T-helper 2 cell treated with Interferon-gamma antibody and Interleukin-4, amounts not matched to agents 100 ng/mL and 5 ng/mL, for 36 hours (primary cell): ENCODE measurements around the gene PARS2. TPM values are rescaled to one million over a fixed set of nuclear protein-coding genes. Genes with fewer than 3 reads are reported as not detected.
"Not testable (repeated sequence)": the region's sequence is repeated elsewhere in the genome, so short reads cannot be mapped to it uniquely, and the experiment has no call there.

Source experiments
- intact Hi-C: fragments of 100-400 bp; cut with micrococcal nuclease; formaldehyde crosslinking; loops from one replicate; pipeline ENCODE4 v1.15.1; 2023
- total RNA-seq: library from RNA; stranded (reverse); gene quantifications from 2 replicates; pipeline ENCODE4 v1.2.3, GENCODE V29; 2022

Gene PARS2
- total RNA-seq, 1 donor from 2014 or later = 5.1 TPM

GRCh38 chr1:54777011-54777410, 12.7 kb upstream of the PARS2 start:
- intact Hi-C loops = no loop called here

GRCh38 chr1:54775828-54776721, 11.8 kb upstream of the PARS2 start:
- intact Hi-C loops = not testable (repeated sequence)

GRCh38 chr1:54774820-54775498, 10.6 kb upstream of the PARS2 start:
- intact Hi-C loops = no loop called here

- intact Hi-C loops = no loop called here
Observed at GRCh38 chr1:54772951-54773350, 8.6 kb upstream of the PARS2 start.

GRCh38 chr1:54768093-54768492, 3.8 kb upstream of the PARS2 start:
- intact Hi-C loops = loop anchor here (10.0 kb wide), 1 partner anchor 1443 kb away; the partner anchor contains the start of gene LRP8

- intact Hi-C loops = loop anchor here (10.0 kb wide), 1 partner anchor 1443 kb away; the partner anchor contains the start of gene LRP8
Observed at GRCh38 chr1:54767526-54767925, 3.2 kb upstream of the PARS2 start.

GRCh38 chr1:54766726-54767125, 2.4 kb upstream of the PARS2 start:
- intact Hi-C loops = loop anchor here (10.0 kb wide), 1 partner anchor 1442 kb away; the partner anchor contains the start of gene LRP8

- intact Hi-C loops = loop anchor here (1.0 to 10.0 kb wide), 8 partner anchors 36 to 1440 kb away; partner anchors contain the start of genes CYB5RL, IFT25, LRP8 and LRRC42
Observed at GRCh38 chr1:54764922-54765561, 719 bp upstream of the PARS2 start.

- intact Hi-C loops = loop anchor here (1.0 to 10.0 kb wide), 8 partner anchors 38 to 1439 kb away; partner anchors contain the start of genes CYB5RL, IFT25, LRP8 and LRRC42
Observed at GRCh38 chr1:54763816-54764132, 549 bp downstream of the PARS2 start.

GRCh38 chr1:54758678-54759348, 5.5 kb downstream of the PARS2 start:
- intact Hi-C loops = no loop called here

- intact Hi-C loops = no loop called here
Observed at GRCh38 chr1:54757833-54758232, 6.5 kb downstream of the PARS2 start.

GRCh38 chr1:54754486-54755285, 9.6 kb downstream of the PARS2 start:
- intact Hi-C loops = no loop called here

- intact Hi-C loops = no loop called here
Observed at GRCh38 chr1:54754045-54754444, 10.3 kb downstream of the PARS2 start.

GRCh38 chr1:54751426-54751825, 12.9 kb downstream of the PARS2 start:
- intact Hi-C loops = no loop called here

GRCh38 chr1:54750596-54750995, 13.7 kb downstream of the PARS2 start:
- intact Hi-C loops = no loop called here

- intact Hi-C loops = no loop called here
Observed at GRCh38 chr1:54748094-54748835, 16.1 kb downstream of the PARS2 start.

- intact Hi-C loops = no loop called here
Observed at GRCh38 chr1:54745864-54746263, 18.5 kb downstream of the PARS2 start.

GRCh38 chr1:54745274-54745673, 19.0 kb downstream of the PARS2 start:
- intact Hi-C loops = no loop called here

- intact Hi-C loops = no loop called here
Observed at GRCh38 chr1:54744696-54745095, 19.6 kb downstream of the PARS2 start.
